GM19452 (cell line): ENCODE data around the gene RAB6A.
"Not testable (repeated sequence)": the region's sequence is repeated elsewhere in the genome, so short reads cannot be mapped to it uniquely, and the experiment has no call there.

Experiments
- ATAC-seq: cut with Tn5 transposase; IDR thresholded peaks from one replicate; pipeline ENCODE4 v1.9.1; 2021; ENCODE audit not compliant: unreplicated experiment

RAB6A gene

DNA sequence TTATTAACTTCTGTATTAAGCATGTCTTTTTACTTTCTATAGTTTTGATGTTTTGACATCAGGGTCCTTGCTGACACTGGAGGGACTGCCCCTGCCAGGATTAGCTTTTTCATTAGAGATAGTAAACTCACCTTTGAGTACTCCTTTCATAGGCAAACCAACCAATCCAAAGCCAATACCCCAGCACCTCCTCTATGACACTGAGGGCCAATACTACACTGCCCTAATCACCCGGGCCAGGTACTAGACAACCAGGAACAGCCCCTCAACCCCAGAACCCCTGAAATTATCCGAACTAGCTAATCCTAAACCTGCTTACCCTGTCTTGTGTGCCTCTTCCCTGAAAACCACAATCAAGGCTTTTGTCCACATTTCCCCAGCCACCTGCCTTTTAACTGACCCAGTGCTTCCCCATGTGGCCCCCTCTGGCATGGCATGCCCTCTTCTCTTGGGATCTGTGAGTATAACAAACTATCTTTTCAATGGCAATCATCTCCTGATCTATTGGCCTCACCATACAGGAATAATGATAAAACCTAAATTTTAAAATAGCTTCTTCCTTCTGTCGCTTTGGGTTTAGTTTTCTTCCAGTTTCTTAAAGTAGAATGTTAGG, 31.2 kb downstream of the RAB6A start:
- no peak for ATAC-seq

DNA sequence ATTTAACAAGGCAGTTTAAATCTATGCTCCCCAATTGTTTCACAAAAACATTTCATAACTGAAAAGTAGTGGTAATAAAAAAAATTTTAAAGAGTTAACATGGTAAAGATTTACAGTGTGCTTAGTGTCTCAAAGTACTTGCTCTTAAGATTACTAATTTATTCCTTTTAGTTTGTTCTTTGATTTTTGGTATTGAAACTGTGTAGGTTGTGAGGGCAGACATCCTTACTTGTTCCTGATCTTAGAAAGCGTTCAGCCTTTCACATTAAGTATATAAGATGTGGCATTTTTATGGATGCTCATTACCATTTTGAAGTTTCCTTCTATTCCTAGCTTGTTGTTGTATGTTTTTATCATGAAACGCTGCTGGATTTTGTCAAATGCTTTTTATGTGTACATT, 32.9 kb downstream of the RAB6A start:
- ATAC-seq, result no peak

DNA sequence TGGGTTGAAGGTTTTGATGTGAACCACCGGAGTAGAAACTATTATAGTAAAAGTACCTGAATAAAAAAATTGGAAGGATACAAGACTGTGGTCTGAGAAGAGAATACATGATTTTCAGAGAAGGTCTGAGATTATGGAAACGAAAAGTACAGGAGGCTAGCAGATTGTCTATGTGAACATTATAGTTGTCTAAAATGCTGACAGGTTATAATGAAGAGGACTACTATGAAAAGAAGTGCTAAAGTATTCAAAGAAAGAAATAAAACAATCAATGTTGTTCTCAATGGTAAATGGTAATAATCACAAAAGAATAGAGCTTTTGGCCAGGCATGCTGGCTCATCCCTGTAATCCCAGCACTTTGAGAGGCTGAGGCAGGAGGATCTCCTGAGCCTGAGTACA, 34.0 kb downstream of the RAB6A start:
- ATAC-seq, result no peak

DNA sequence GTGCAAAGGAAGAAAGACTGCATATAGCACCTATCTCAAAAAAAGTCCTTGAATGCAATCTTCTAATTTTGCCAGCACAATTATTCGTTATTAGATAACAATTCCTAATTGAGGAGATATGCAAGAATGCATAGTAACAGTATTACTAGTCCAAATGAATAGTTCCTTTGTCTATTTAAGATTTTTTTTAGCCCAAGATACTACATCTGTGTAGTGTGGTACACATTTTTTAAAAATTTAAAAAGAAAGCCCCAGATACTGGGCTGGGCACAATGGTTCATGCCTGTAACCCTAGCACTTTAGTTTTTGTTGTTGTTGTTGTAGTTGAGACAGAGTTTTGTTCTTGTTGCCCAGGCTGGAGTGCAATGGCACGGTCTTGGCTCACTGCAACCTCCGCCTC, 43.7 kb downstream of the RAB6A start:
- ATAC-seq, result no peak

DNA sequence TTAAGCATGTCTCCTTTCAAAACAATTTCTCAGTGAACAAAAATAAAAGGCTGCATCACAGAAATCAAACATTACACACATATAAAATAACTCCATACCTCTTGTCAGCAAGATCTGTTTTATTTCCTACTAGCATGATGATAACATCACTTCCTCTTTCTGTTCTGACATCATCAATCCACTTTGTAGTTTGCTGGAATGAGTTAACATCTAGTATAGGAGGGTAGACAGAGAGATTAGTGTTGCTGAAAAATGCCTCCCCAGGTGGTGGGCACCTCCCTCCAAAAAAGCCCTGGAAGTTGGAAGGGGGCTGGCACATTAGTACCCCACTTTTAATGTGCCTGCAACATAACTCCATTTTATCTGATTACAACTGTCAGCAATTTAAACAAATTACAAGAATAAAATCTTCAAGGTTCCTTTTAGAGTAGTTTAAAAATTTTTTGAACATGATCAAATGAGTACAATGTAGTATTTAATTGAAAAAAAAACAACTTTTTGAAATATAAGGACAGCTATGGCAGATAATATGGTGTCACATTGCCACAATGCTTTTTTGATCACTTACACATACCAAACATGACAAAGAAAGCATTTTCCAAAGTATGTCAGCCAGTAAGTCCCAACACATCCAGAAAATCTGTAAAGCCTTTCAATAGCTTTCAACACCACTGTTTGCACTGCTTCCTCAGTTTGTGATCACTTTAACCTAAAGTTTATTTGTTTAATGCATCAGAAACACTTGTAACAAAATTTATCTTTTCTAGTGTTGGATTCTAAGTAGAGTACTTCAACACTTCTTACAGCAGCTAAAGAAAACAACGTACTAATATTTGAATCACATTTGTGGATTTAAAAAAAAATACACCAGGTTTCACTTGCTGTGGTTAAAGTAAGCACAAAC, 44.5 kb downstream of the RAB6A start:
- no peak for ATAC-seq

DNA sequence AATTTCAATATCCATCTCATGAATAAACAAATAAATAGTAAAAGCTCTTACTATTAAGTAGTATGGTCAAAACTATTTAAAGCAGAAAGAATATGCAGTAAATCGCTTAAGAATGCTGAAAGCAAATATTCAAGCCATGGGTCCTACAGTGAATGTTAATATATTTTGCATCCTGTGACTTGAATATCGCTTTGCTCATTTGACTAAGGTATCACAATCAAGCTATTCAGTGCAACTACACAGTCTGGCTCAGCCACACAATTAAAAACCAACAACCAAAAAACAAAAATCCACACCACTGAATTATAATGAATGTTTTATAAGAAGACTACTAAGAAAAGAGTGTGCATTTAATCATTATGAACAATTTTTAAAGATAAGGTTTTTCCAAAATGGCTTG, 45.3 kb downstream of the RAB6A start:
- ATAC-seq, result no peak

DNA sequence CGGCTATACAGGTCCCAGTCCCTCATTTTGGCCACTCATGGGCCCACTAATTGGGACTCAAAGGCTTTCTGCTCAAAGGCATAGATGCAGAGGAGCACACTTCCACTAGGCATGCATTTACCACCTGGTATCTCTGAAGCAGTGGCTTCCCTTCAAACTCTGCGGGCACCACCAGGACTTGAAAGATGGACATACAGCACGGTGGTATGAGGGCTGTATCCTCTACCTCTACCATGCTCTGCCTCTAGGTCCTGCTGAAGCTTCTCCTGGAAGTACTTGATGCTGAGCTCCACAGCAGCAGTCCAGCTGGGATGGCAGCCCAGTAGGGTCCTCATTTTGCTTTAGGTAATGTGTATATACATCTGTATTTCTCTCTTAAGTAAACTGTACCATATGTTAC, 49.9 kb downstream of the RAB6A start:
- no peak for ATAC-seq

DNA sequence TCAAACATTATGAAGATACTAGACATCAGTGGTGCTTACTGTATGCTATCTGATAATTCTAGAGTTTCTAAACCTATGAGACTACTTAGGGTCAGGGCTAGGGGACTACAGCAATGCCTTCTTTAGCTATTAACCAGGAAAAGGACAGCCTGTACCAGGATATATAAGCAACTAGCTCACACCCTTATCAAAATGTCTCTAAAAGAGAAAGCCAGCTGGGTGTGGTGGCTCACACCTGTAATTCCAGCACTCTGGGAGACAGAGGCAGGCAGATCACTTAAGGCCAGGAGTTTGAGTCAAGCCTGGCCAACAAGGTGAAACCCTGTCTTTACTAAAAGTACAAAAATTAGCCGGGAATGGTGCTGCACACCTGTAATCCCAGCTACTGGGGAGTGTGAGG, 55.8 kb downstream of the RAB6A start:
- no peak for ATAC-seq

DNA sequence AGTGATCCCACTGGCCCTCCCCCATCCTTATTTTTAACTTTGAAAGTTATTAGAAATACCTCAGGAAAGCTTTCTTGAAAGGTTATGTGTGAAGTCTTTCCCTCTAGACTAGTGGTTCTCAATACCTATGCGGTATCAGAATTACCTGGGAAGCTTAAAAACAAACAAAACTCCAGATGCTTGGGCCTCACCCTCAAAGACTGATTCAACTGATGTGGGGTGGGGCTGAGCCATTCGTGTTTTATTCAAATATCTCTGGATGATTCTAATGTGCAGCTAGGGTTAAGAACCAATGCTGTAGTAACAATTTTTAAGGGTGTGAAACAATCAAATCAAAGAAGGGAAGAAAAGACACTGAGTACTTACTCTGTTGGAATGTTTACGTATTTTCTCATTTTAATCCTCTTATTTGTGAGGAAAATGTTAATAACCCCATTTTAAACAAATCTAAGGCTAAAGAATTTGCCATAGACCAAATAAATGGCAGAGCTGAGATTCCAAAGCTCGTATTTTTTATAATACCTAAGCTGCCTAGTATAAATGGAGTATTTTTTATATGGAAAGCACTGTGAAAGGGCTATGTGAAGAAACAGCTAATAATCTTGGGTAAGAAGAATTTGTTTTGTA, 66.9 kb downstream of the RAB6A start:
- no peak for ATAC-seq

DNA sequence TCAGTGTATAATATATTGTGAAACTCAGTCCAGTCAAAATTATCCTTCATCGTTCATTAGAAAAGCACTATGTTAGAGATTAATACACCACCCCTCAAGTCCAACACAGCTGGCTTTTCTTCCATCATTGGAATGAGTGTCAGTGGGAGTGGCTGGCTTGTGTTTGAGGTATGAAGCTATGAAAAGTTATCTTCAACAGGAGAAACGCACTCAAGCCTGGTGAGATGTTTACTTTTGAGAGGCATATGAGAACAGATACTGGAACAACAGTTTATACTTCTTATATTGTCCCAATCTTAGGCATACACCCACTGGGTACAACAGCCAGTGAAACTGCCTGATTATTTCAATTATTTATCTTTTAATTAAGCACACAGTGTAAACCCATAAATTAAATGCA, 80.2 kb downstream of the RAB6A start:
- ATAC-seq, result no peak

DNA sequence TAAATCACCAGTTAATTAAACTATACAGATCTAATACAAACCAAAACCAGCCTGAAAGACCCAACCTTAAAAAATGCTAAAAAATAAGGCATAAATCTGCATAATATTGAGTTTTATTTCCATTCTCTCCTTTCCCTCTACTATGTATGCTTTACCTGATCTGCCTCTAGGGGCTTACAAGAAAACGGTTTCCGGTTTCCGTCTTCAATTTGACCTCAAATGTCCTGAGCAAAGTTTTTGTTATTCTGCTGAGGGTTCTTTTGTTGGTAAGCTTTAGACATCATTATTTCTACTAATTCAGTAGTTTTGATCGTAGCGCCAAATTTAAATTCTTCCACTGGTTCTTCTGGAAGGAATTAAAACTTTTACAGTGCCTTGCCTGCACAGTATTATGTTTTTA, 84.3 kb downstream of the RAB6A start:
- not testable (repeated sequence) for ATAC-seq

DNA sequence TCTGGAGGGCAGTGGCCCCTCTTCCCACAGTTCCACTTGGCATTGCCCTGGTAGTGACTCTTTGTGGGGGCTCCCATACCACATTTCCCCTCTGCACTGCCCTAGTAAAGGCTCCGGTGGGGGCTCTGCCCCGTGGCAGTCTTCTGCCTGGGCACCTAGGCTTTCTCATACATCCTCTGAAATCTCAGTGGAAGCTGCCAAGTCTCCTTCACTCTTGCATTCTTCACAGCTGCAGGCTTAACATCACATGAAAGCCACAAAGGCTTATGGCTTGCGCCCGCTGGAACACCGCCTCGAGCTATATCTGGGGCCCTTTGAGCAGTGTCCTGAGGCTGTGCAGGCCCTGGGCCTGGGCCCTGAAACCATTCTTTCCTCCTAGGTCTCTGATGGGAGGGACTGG, 89.2 kb downstream of the RAB6A start:
- no peak for ATAC-seq

DNA sequence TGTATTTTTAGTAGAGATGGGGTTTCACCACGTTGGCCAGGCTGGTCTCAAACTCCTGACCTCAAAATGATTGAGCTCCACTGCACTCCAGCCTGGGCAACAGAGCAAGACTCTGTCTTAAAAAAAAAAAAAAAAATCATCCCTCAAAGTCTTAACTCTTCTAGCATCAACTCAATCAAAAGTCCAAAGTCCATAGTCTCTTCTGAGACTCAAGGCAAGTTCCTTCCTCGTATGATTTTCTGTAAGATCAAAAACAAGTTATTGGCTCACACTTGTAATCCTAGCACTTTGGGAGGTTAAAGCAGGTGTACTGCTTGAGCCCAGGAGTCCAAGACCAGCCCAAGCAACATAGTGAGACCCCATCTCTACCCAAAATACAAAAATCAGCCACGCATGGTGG, 90.1 kb downstream of the RAB6A start:
- ATAC-seq, result no peak

DNA sequence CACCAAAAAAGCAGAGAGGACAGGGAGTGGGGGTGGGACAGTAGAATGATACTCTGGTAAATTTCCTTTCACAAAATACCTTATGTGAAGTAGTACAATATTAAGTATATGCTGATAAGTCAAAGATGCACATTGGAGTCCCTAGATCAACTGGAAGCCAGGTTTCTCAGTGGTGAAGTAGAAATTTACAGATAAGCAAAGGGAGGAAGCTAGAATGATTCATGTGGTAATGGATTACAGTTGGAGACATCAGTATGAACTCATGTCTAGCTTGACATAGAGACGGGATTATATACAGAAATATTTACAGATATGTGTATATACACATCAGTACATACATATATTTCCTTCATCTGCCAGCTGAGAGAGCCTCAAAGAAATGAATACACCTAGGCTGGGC, 93.0 kb downstream of the RAB6A start:
- ATAC-seq, result no peak

DNA sequence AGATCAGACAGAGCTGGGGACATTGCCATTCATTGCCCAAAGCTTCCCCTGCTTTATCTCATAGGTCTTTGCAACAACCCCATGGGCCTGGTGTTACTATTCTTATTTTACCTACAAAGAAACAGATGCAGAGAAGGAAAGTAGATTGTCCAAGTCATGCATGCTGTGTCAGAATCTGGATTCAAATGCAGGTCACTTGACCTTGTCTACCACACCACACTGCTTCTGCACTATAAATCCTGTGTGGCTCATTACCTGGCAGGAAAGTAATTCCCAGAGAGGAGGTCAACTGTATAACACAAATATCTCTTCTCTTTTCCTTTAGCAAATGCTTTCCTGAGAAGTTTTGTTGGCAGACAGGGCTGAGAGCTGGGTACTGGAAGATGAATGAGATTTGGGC, 96.0 kb downstream of the RAB6A start:
- ATAC-seq, result no peak

DNA sequence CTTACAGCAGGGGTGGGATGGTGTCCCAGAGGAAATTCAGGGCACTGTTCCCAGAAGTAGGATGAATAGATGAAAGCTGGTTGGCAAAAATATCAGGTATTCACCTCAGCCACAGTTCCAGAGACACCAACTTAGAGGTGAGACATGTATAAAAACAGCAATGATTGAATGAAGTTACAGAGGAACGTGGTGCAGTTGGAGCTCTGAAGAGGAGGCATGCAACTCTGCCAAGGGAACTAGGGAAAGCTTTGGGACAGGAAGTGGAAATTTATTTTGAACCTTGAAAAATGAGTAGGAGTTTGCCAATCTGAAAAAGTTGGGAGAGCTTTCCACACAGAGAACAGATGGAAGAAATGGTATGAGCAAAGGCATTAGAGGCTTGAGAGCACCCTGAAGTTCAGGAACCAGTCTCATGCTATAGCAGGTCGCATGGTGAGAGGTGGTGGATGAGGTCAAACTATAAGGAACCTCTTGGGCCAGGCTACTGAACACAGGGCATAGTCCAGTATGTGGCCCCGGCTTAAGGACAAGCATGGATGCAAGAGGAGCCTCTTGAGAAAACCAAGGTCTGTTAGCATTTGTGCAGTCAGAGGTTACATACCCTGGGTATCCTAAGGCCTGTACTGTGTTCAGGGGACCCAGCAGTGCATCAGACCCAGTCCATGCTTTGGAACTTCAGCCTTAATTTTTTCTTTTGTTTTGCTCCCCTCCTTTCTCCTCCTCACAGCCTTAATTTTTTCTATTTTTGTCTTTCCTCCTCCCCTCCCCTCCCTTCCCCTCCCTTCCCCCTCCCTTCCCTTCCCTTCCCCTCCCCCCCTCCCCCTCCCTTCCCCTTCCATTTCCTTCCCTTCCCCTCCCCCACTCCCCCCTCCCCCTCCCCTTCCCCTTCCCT, 97.0 kb downstream of the RAB6A start:
- no peak for ATAC-seq

DNA sequence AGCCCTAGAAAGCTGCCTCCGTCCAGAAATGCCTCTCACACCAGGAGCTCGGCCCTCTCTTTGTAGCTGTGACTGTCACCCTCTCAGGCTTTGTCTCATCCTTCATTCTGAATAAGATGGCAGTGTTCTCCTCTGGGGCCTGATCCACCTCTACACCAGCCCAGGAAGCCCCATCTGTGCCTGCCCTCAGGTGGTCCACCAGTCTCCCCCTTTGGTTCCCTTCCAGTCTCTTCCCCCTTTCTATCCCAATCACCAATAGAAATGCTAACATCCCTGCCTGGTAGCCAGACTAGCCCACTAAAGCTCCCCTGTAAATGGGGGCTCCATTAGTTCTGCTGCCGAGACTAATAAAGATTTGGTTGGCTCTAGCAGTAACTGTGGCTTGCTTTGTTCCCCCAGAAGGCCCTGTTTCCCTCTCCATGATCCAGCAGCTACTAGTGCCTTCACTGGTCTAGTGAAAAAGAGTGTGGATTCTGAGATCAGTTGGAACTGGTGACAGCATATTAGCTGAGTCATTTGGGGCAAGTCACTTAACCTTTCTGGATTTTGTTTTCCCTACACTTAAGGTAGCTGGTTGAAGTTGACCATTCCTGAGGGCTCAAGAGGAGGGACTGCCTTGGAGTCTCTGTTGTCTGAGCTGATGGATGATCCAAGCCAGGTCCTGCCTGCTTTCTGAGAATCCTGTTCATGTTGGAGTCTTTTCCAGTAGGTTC, 98.3 kb downstream of the RAB6A start:
- ATAC-seq, result no peak

DNA sequence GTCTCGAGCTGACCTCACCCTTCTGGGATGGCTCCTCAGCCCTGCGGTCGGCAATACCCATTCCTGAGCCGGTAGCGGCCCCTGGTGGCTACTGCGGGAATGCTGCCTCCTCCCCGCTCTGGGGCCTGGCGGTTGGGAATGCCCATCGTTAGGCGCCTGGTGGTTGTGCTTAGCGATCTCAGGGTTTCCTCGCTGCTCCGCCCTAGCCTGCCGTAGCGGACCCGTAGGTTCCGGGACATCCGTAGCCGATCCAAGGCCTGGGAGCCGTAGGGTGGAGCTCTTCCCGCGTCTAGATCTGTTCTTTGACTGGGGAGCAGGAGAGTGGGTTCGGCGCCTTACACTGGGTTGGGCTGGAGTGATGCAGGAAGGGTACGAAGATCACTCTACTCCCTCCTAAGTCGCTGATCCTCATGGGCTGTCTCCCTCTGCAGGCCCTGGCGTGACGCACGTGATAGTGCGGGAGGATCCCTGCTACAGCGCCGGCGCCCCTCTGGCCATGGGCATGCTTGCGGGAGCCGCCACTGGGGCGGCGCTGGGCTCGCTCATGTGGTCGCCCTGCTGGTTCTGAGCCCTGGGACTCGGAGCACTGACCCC, 99.7 kb downstream of the RAB6A start:
- peak; percentile 78 for ATAC-seq

DNA sequence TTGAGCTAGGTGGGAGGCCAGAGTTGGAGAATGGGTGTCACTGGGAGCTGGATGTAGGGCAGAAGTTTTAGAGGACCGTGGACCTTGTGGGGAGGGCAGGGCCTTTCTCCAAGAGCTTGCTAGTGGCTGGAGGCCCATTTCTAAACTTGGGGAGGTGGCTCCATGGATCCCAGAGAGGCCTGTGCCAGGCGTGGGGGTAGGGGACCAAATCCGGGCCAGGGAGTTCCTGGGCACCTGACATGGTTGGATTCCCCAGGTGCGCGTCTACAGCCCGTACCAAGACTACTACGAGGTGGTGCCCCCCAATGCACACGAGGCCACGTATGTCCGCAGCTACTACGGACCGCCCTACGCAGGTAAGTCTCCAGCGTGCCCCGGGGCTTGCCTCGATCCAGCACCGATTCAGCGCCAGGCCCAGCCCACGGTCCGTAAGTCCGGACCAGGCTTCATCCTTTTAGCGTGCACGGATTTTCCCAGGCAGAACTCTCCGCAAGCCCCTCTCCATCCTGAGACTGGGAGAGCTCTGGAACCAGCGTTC, 100.3 kb downstream of the RAB6A start:
- ATAC-seq, result no peak

DNA sequence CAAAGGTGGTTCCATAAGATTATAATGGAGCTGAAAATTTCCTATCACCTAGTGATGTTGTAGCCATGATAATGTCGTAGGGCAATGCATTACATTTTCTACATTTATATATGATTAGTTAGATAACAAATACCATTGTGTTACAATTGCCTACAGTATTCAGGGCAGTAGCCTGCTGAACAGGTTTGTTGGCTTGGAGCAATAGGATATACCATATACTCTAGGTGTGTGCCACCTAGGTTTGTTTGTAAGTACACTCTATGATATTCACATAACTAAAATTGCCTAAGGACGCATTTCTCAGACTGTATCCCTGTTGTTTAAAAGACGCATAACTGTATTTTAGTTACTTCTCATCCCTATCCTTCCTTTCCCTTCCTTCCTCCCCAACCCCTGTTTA, 100.9 kb downstream of the RAB6A start:
- no peak for ATAC-seq
